ENCODE results near the gene RIPK4.

- TF ChIP-seq POLR2AphosphoS5 (IDR thresholded peaks at IDR 0.05; ENCODE audit: low read depth, low read length) (no peak), POLR2A (IDR thresholded peaks at IDR 0.05; ENCODE audit: low read depth, low read length) (no peak), TAF1 (IDR thresholded peaks at IDR 0.05; ENCODE audit: low read depth, low read length) (no peak), PAX5 (IDR thresholded peaks at IDR 0.05; ENCODE audit: insufficient read depth, low read length, severe bottlenecking) (no peak)
Measured at GRCh38 chr21:41760411-41760810, 6.4 kb downstream of the RIPK4 start.
